GM12891 (cell line): ENCODE results near the gene DNAJB8.

ENCODE experiments used
- PAX5 ChIP-seq: IDR thresholded peaks from 2 replicates; pipeline ENCODE4 v1.6.1; 2011; ENCODE audit warnings: low read length, moderate library complexity, mild to moderate bottlenecking; ENCODE audit not compliant: insufficient read depth, severe bottlenecking
- POLR2A ChIP-seq: IDR thresholded peaks from 2 replicates; pipeline ENCODE4 v1.6.1; 2011; ENCODE audit warnings: low read depth, low read length, control low read depth
- POLR2AphosphoS5 ChIP-seq: IDR thresholded peaks from 2 replicates; pipeline ENCODE4 v1.6.1; 2011; ENCODE audit warnings: low read depth, low read length, control low read depth
- TAF1 ChIP-seq: IDR thresholded peaks from 2 replicates; pipeline ENCODE4 v1.6.1; 2011; ENCODE audit warnings: low read depth, low read length, control low read depth

DNA sequence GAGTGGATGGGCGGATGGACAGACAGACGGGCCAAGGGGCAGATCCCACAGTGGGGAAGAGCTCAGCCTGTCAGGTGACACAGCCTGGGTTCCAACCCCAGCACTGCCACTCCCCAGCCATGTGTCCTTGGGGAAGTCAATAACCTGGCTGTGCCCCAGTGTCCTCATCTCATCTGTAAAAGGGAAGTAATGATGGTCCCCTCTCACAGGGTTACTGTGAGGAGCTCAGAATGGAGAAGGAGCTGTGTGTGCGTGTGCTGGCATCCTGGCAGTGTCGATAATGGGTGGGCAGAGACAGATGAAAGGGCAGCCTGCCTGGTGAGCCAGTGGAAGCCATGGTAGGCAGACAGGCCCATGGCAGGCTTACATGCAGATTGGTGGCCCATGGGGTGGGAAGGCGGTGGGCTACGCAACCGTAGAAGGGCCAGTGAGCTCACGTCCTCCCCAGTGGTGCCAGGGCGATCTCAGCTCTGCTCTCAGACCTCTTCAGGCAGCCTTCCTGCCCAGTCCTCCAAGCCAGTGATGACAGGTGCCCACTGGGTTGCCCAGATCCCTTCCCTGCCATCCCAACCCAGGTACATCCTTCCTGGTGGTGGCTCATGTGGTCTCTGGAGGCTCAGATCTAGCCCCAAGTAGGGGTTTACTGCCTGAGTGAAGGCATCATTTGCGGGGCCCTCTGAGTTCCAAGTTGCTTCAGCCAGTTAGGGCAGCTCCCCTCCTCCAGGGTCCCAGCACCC lies 2.3 kb upstream of the DNAJB8 start:
- TF ChIP-seq PAX5: no peak
- no peak for TF ChIP-seq POLR2AphosphoS5
- no peak for TF ChIP-seq POLR2A
- TF ChIP-seq TAF1: no peak
